IMR-90 (cell line): ENCODE measurements around the gene CRY2. TPM values are rescaled to one million over a fixed set of nuclear protein-coding genes. Genes with fewer than 3 reads are reported as not detected.

ENCODE experiments used
- ATAC-seq: fragments of 200-7000 bp; cut with Tn5 transposase; 2 replicates; pipeline ENCODE4 v1.9.1; 2020; ENCODE audit warnings: low read depth, mild to moderate bottlenecking, moderate library complexity
- BruUV-seq: library from RNA; stranded (reverse); fragments of 400-500 nt; replicated peaks from 2 replicates; lab custom pipeline; 2021; lab: Mats Ljungman, UMichigan
- CTCF ChIA-PET: fragments of 300-600 bp; formaldehyde crosslinking; extraction: SDS; loops from one replicate; lab custom pipeline; 2021; ENCODE audit warnings: antibody characterized with exemption; lab: Yijun Ruan, JAX
- POLR2A ChIA-PET: fragments of 300-600 bp; sonication (Branson Sonifier 250); formaldehyde crosslinking; loops from one replicate; lab custom pipeline; 2022; ENCODE audit warnings: antibody characterized with exemption; ENCODE audit not compliant: unreplicated experiment; lab: Charles Lee
- DNase-seq: peaks from one replicate; pipeline ENCODE4 v3.0.0; 2013
- H2AFZ ChIP-seq: replicated peaks from 2 replicates; pipeline ENCODE3; 2013; ENCODE audit warnings: low read length, mild to moderate bottlenecking; ENCODE audit not compliant: poor library complexity
- H2AK5ac ChIP-seq: 2 replicates; pipeline ENCODE4 v1.6.1; 2013; ENCODE audit warnings: low read depth, low read length, inconsistent platforms
- H2AK9ac ChIP-seq: replicated peaks from 2 replicates; pipeline ENCODE3; 2013; ENCODE audit warnings: mild to moderate bottlenecking, low read depth, low read length, moderate library complexity; ENCODE audit not compliant: poor library complexity
- H2BK120ac ChIP-seq: 2 replicates; pipeline ENCODE4 v1.6.1; 2013; ENCODE audit warnings: low read depth, low read length, inconsistent platforms
- H2BK15ac ChIP-seq: 3 replicates; pipeline ENCODE4 v1.6.1; 2013; ENCODE audit warnings: low read depth, low read length, inconsistent platforms
- H2BK20ac ChIP-seq: 2 replicates; pipeline ENCODE4 v1.6.1; 2013; ENCODE audit warnings: low read depth, mild to moderate bottlenecking, inconsistent platforms, low read length, moderate library complexity
- H2BK5ac ChIP-seq: 2 replicates; pipeline ENCODE4 v1.6.1; 2013; ENCODE audit warnings: mild to moderate bottlenecking, low read depth, low read length, inconsistent platforms; ENCODE audit not compliant: poor library complexity, severe bottlenecking
- H3K14ac ChIP-seq: replicated peaks from 2 replicates; pipeline ENCODE4 v1.6.1; 2013; ENCODE audit warnings: low read depth, low read length, inconsistent platforms
- H3K18ac ChIP-seq: 2 replicates; pipeline ENCODE4 v1.6.1; 2013; ENCODE audit warnings: low read depth, low read length, control low read depth
- H3K23ac ChIP-seq: 2 replicates; pipeline ENCODE4 v1.6.1; 2013; ENCODE audit warnings: low read depth, low read length, inconsistent platforms
- H3K27ac ChIP-seq: 2 replicates; pipeline ENCODE4 v1.5.1; 2013; ENCODE audit warnings: mild to moderate bottlenecking, control low read depth, low read length; ENCODE audit not compliant: insufficient read depth
- H3K27me3 ChIP-seq: 2 replicates; pipeline ENCODE4 v1.6.1; 2013; ENCODE audit warnings: low read length; ENCODE audit not compliant: control insufficient read depth, insufficient read depth
- H3K36me3 ChIP-seq: 2 replicates; pipeline ENCODE4 v1.6.1; 2013; ENCODE audit warnings: low read length, mixed read lengths; ENCODE audit not compliant: control insufficient read depth, insufficient read depth
- H3K4ac ChIP-seq: 2 replicates; pipeline ENCODE4 v1.6.1; 2013; ENCODE audit warnings: low read depth, low read length, inconsistent platforms
- H3K4me1 ChIP-seq: 2 replicates; pipeline ENCODE4 v1.6.1; 2013; ENCODE audit warnings: low read length, mixed read lengths; ENCODE audit not compliant: control insufficient read depth, insufficient read depth
- H3K4me2 ChIP-seq: 2 replicates; pipeline ENCODE4 v1.6.1; 2013; ENCODE audit warnings: low read depth, mild to moderate bottlenecking, control low read depth, low read length, moderate library complexity
- H3K4me3 ChIP-seq: 2 replicates; pipeline ENCODE4 v1.5.1; 2013; ENCODE audit warnings: low read depth, mild to moderate bottlenecking, control low read depth, low read length, moderate library complexity; ENCODE audit not compliant: insufficient read depth
- H3K56ac ChIP-seq: 2 replicates; pipeline ENCODE4 v1.6.1; 2013; ENCODE audit warnings: low read length, inconsistent platforms; ENCODE audit not compliant: insufficient read depth; ENCODE audit errors: extremely low read depth
- H3K79me1 ChIP-seq, 2 experiments: 2 replicates each; pipeline ENCODE4 v1.6.1; 2013; ENCODE audit warnings: low read length in 2 of 2, inconsistent platforms in 1 of 2, low read depth in 1 of 2
- H3K9ac ChIP-seq: 2 replicates; pipeline ENCODE4 v1.6.1; 2013; ENCODE audit warnings: low read depth, low read length, control low read depth
- H3K9me1 ChIP-seq: 2 replicates; pipeline ENCODE4 v1.6.1; 2013; ENCODE audit warnings: low read length, inconsistent platforms; ENCODE audit not compliant: insufficient read depth
- H3K9me3 ChIP-seq: 2 replicates; pipeline ENCODE4 v1.6.1; 2013; ENCODE audit warnings: low read length; ENCODE audit not compliant: control insufficient read depth, insufficient read depth
- H4K20me1 ChIP-seq: 2 replicates; pipeline ENCODE4 v1.6.1; 2013; ENCODE audit warnings: low read length, inconsistent platforms; ENCODE audit not compliant: insufficient read depth
- H4K5ac ChIP-seq: 2 replicates; pipeline ENCODE4 v1.6.1; 2013; ENCODE audit warnings: mild to moderate bottlenecking, low read depth, low read length, control low read depth
- H4K8ac ChIP-seq, 2 experiments: 2 replicates each; pipeline ENCODE4 v1.6.1; 2013; ENCODE audit warnings: low read depth in 2 of 2, low read length in 2 of 2, control low read depth in 1 of 2, inconsistent platforms in 1 of 2
- H4K91ac ChIP-seq: 2 replicates; pipeline ENCODE4 v1.6.1; 2013; ENCODE audit warnings: low read depth, low read length, inconsistent platforms; ENCODE audit not compliant: insufficient read depth
- MXI1 ChIP-seq: IDR thresholded peaks from 2 replicates; pipeline ENCODE4 v1.6.1; 2012; ENCODE audit warnings: low read depth, mild to moderate bottlenecking, low read length, moderate library complexity, borderline replicate concordance
- POLR2A ChIP-seq: IDR thresholded peaks from 2 replicates; pipeline ENCODE4 v1.6.1; 2012; ENCODE audit warnings: mild to moderate bottlenecking, low read depth, low read length
- RCOR1 ChIP-seq: IDR thresholded peaks from 2 replicates; pipeline ENCODE4 v1.6.1; 2012; ENCODE audit warnings: mild to moderate bottlenecking, low read length, improper control_type of control experiment; ENCODE audit not compliant: insufficient replicate concordance
- SMC3 ChIP-seq: fragments of 150-350 bp; IDR thresholded peaks from 2 replicates; pipeline ENCODE4 v1.6.1; 2016; ENCODE audit warnings: low read depth, mild to moderate bottlenecking, antibody characterized with exemption, low read length, moderate library complexity
- USF2 ChIP-seq: fragments of 150-350 bp; IDR thresholded peaks from 2 replicates; pipeline ENCODE4 v1.6.1; 2017; ENCODE audit warnings: mild to moderate bottlenecking, antibody characterized with exemption, low read length, low read depth
- WGBS, 2 experiments: methylation state at CpG; one replicate each; pipeline versions ENCODE4 v1.1.5 to v1.1.7; 2013; ENCODE audit warnings: missing lambda C conversion rate in 2 of 2; ENCODE audit not compliant: insufficient read length in 1 of 2; ENCODE audit errors: extremely low coverage in 2 of 2; 5-methylcytosine and 5-hydroxymethylcytosine counted together
- dilution Hi-C: fragments of 300-500 bp; cut with HindIII; formaldehyde crosslinking; loops from one replicate; pipeline ENCODE4 v1.14.3; 2018; ENCODE audit warnings: low sequenced_read_pairs; ENCODE audit not compliant: unreplicated experiment
- in situ Hi-C: fragments of 300-500 bp; cut with MboI; formaldehyde crosslinking; loops from 3 replicates; pipeline ENCODE4 v1.14.3; 2019; ENCODE audit warnings: low sequenced_read_pairs, inconsistent platforms, mixed read lengths
- intact Hi-C: fragments of 100-400 bp; cut with micrococcal nuclease; formaldehyde crosslinking; loops from 2 replicates; pipeline ENCODE4 v1.10.0; 2022
- polyA plus RNA-seq, 3 experiments: library from polyadenylated mRNA; depleted of rRNA; stranded (reverse); fragments of >200 nt; gene quantifications; 2 replicates each; pipeline ENCODE4 v1.2.3, GENCODE V29; 2012; ENCODE audit warnings: low replicate concordance in 1 of 3
- total RNA-seq: library from RNA; depleted of rRNA; stranded (reverse); fragments of >200 nt; gene quantifications from 2 replicates; pipeline ENCODE4 v1.2.3, GENCODE V29; 2012

Gene CRY2
- total and polyA plus RNA-seq, 2 of the 4 experiments (the other 2 are of a cell fraction), result 12.2 to 13.1 TPM

- WGBS, 2 experiments, result no CpG with 5 or more reads among the region's 6 CpGs
- peaks cover 43% of the 10 kb centered on the region for H3K36me3 ChIP-seq
- H3K4ac ChIP-seq, result no peak overlapping the region
- peaks cover 12% of the 10 kb centered on the region for H3K9me1 ChIP-seq
- no peak overlapping the region for H4K91ac ChIP-seq
- no peaks in the 10 kb centered on the region for H3K27me3 ChIP-seq
- H3K27ac ChIP-seq, result no peak overlapping the region
- H3K4me2 ChIP-seq, result no peak overlapping the region
- in situ Hi-C loops, result loop anchor here (10.0 kb wide), 1 partner anchor 128 kb away; no protein-coding TSS in a partner anchor
- peaks cover 8% of the 10 kb centered on the region for H3K4me1 ChIP-seq
- ATAC-seq, result no peak
- intact Hi-C loops, result loop anchor here (10.0 kb wide), 1 partner anchor 128 kb away; no protein-coding TSS in a partner anchor
- H3K4me3 ChIP-seq, result no peak overlapping the region
- no peak overlapping the region for H3K9ac ChIP-seq
- no peak overlapping the region for H3K56ac ChIP-seq
- no peak overlapping the region for H2AK5ac ChIP-seq
- no peak overlapping the region for H2AK9ac ChIP-seq
- H4K8ac ChIP-seq, result no peak overlapping the region
- dilution Hi-C loops, result no loop called here
- H4K5ac ChIP-seq, result no peak overlapping the region
- no peak overlapping the region for H3K23ac ChIP-seq
- no peak overlapping the region for H2BK15ac ChIP-seq
- peaks cover 19% of the 10 kb centered on the region for H4K20me1 ChIP-seq
- no peak overlapping the region for H3K14ac ChIP-seq
- peaks cover 0 to 11% of the 10 kb centered on the region in 2 experiments; a peak in 3 of 4 replicates for H3K79me1 ChIP-seq
- ChIA-PET CTCF (no interaction called here), POLR2A (no interaction called here)
- no peaks in the 10 kb centered on the region for H3K9me3 ChIP-seq
- no peak overlapping the region for H2AFZ ChIP-seq
- no peak for DNase-seq
- no peak overlapping the region for H2BK5ac ChIP-seq
- H2BK120ac ChIP-seq, result no peak overlapping the region
- H3K18ac ChIP-seq, result no peak overlapping the region
- H2BK20ac ChIP-seq, result no peak overlapping the region
- TF ChIP-seq USF2 (no peak), RCOR1 (no peak), SMC3 (no peak), MXI1 (no peak), POLR2A (no peak)
- BruUV-seq, result no TSS peak
Observed at GRCh38 chr11:45876401-45876800, 29.1 kb downstream of the CRY2 start.
